OCI-LY7 (cell line): ENCODE results near the gene UCN3. TPM values are rescaled to one million over a fixed set of nuclear protein-coding genes. Genes with fewer than 3 reads are reported as not detected.

Experiments used
- BruUV-seq: library from RNA; stranded (reverse); fragments of 400-500 nt; replicated peaks from 2 replicates; lab custom pipeline; 2021; lab: Mats Ljungman, UMichigan
- CTCF ChIA-PET: fragments of 300-600 bp; sonication (Branson Sonifier 250); formaldehyde crosslinking; loops from one replicate; lab custom pipeline; 2022; ENCODE audit warnings: antibody characterized with exemption; ENCODE audit not compliant: unreplicated experiment; lab: Charles Lee
- POLR2A ChIA-PET: fragments of 300-600 bp; sonication (Branson Sonifier 250); formaldehyde crosslinking; loops from one replicate; lab custom pipeline; 2022; ENCODE audit warnings: antibody characterized with exemption; lab: Charles Lee
- DNase-seq: peaks from one replicate; pipeline ENCODE4 v3.0.0-alpha.2; 2015; ENCODE audit warnings: low spot score
- H2AFZ ChIP-seq: fragments of 200-600 bp; sonication (generic), shearing (Covaris generic); 2 replicates; pipeline ENCODE4 v1.6.1; 2014; ENCODE audit warnings: mild to moderate bottlenecking, antibody characterized with exemption, low read length, moderate library complexity
- H3K27ac ChIP-seq: fragments of 200-600 bp; sonication (generic); 2 replicates; pipeline ENCODE4 v1.5.1; 2014; ENCODE audit warnings: mixed run types, low read depth, mild to moderate bottlenecking, moderate library complexity, low read length, inconsistent platforms; ENCODE audit not compliant: poor library complexity, severe bottlenecking
- H3K36me3 ChIP-seq: fragments of 200-600 bp; sonication (generic); 2 replicates; pipeline ENCODE4 v1.6.1; 2014; ENCODE audit warnings: mild to moderate bottlenecking, antibody characterized with exemption, low read length, moderate library complexity, mixed read lengths; ENCODE audit not compliant: insufficient read depth
- H3K4me1 ChIP-seq: fragments of 200-600 bp; sonication (generic); 2 replicates; pipeline ENCODE4 v1.5.1; 2014; ENCODE audit warnings: mild to moderate bottlenecking, low read length; ENCODE audit not compliant: insufficient read depth, poor library complexity, severe bottlenecking
- H3K4me2 ChIP-seq: fragments of 200-600 bp; sonication (generic); 2 replicates; pipeline ENCODE4 v1.6.1; 2014; ENCODE audit warnings: mild to moderate bottlenecking, low read length
- H3K4me3 ChIP-seq: fragments of 200-600 bp; sonication (generic); 2 replicates; pipeline ENCODE4 v1.5.1; 2014; ENCODE audit warnings: mild to moderate bottlenecking, low read depth, low read length; ENCODE audit not compliant: poor library complexity, severe bottlenecking
- H3K79me2 ChIP-seq: fragments of 200-600 bp; sonication (generic); 2 replicates; pipeline ENCODE4 v1.6.1; 2016; ENCODE audit warnings: low read depth, mild to moderate bottlenecking, low read length, moderate library complexity, mixed read lengths; ENCODE audit not compliant: insufficient read depth
- H3K9me2 ChIP-seq: fragments of 200-600 bp; sonication (generic); 2 replicates; pipeline ENCODE4 v1.6.1; 2016; ENCODE audit warnings: mild to moderate bottlenecking, low read length, mixed read lengths; ENCODE audit not compliant: insufficient read depth
- H3K9me3 ChIP-seq: fragments of 200-600 bp; sonication (generic); 2 replicates; pipeline ENCODE4 v1.6.1; 2014; ENCODE audit warnings: mild to moderate bottlenecking, mixed run types, low read length, mixed read lengths
- H4K20me1 ChIP-seq: fragments of 200-600 bp; sonication (generic); 2 replicates; pipeline ENCODE4 v1.6.1; 2014; ENCODE audit warnings: mild to moderate bottlenecking, antibody characterized with exemption, low read length, moderate library complexity, mixed read lengths; ENCODE audit not compliant: insufficient read depth
- CTCF ChIP-seq: fragments of 200-600 bp; sonication (generic); conservative IDR thresholded peaks from 2 replicates; pipeline ENCODE4 v1.5.1; 2014; ENCODE audit warnings: mild to moderate bottlenecking, antibody characterized with exemption, low read length, moderate library complexity, mixed read lengths
- EZH2phosphoT487 ChIP-seq: fragments of 200-600 bp; sonication (generic); IDR thresholded peaks from 2 replicates; pipeline ENCODE4 v1.6.1; 2018; ENCODE audit warnings: low read depth, borderline replicate concordance, mild to moderate bottlenecking, mixed run types, antibody characterized with exemption, low read length, moderate library complexity, mixed read lengths
- intact Hi-C: fragments of 100-400 bp; cut with micrococcal nuclease; formaldehyde crosslinking; loops from one replicate; pipeline ENCODE4 v1.10.0; 2022; ENCODE audit not compliant: unreplicated experiment
- total RNA-seq, 2 experiments: library from RNA; depleted of rRNA in 1 of 2; stranded (reverse); fragments of >200 nt in 1 of 2; shearing (Covaris generic) in 1 of 2; gene quantifications; 2 replicates each; pipeline ENCODE4 v1.2.3, GENCODE V29; 2014 to 2022

Gene UCN3
- total RNA-seq, 2 experiments from 2014 or later = not detected

- intact Hi-C loops = loop anchor here (5.0 kb wide), 1 partner anchor 534 kb away; no protein-coding TSS in a partner anchor
- CTCF ChIA-PET = no interaction called here
- no peaks in the 10 kb centered on the region for H3K9me3 ChIP-seq
- H3K9me2 ChIP-seq = no peaks in the 10 kb centered on the region
- no TSS peak for BruUV-seq
- TF ChIP-seq CTCF = no peak
- TF ChIP-seq EZH2phosphoT487 = no peak
- no peaks in the 10 kb centered on the region for H4K20me1 ChIP-seq
- POLR2A ChIA-PET = no interaction called here
- no peak overlapping the region for H2AFZ ChIP-seq
- H3K27ac ChIP-seq = no peak overlapping the region
- no peaks in the 10 kb centered on the region for H3K79me2 ChIP-seq
- H3K4me3 ChIP-seq = no peak overlapping the region
- DNase-seq = no peak
- H3K36me3 ChIP-seq = no peaks in the 10 kb centered on the region
- no peaks in the 10 kb centered on the region for H3K4me1 ChIP-seq
- H3K4me2 ChIP-seq = no peak overlapping the region
Observed at GRCh38 chr10:5381187-5381586, 16.4 kb downstream of the UCN3 start.

GRCh38 chr10:5385224-5385623, 20.5 kb downstream of the UCN3 start:
- intact Hi-C loops = loop anchor here (5.0 kb wide), 1 partner anchor 173 kb away; no protein-coding TSS in a partner anchor
- DNase-seq = no peak
- H3K4me3 ChIP-seq = no peak overlapping the region
- H4K20me1 ChIP-seq = no peaks in the 10 kb centered on the region
- TF ChIP-seq EZH2phosphoT487 (no peak), CTCF (no peak)
- ChIA-PET POLR2A (no interaction called here), CTCF (no interaction called here)
- H3K36me3 ChIP-seq = no peaks in the 10 kb centered on the region
- no peak overlapping the region for H3K4me2 ChIP-seq
- H3K27ac ChIP-seq = no peak overlapping the region
- no peaks in the 10 kb centered on the region for H3K4me1 ChIP-seq
- H2AFZ ChIP-seq = no peak overlapping the region
- BruUV-seq = no TSS peak
- H3K9me2 ChIP-seq = no peaks in the 10 kb centered on the region
- peaks cover under 1% of the 10 kb centered on the region; the same call in 1 of the 2 replicates for H3K9me3 ChIP-seq
- no peaks in the 10 kb centered on the region for H3K79me2 ChIP-seq

- BruUV-seq = no TSS peak
- Histone ChIP-seq H3K4me3 (no peak overlapping the region), H3K4me2 (no peak overlapping the region), H3K4me1 (no peaks in the 10 kb centered on the region), H4K20me1 (no peaks in the 10 kb centered on the region), H3K9me3 (peaks cover 18% of the 10 kb centered on the region), H3K9me2 (no peaks in the 10 kb centered on the region), H3K27ac (no peak overlapping the region), H3K79me2 (no peaks in the 10 kb centered on the region), H3K36me3 (no peaks in the 10 kb centered on the region), H2AFZ (no peak overlapping the region)
- TF ChIP-seq EZH2phosphoT487 = no peak
- TF ChIP-seq CTCF = no peak
- DNase-seq = no peak
- ChIA-PET POLR2A (interaction anchor here (1.0 kb wide), 1 partner anchor 310 kb away, joined by 3 read pairs; no protein-coding TSS in a partner anchor), CTCF (no interaction called here)
- intact Hi-C loops = loop anchor here (5.0 kb wide), 1 partner anchor 175 kb away; no protein-coding TSS in a partner anchor
Observed at GRCh38 chr10:5387169-5387568, 22.4 kb downstream of the UCN3 start.
